Astrocyte (in vitro differentiated cells and primary cell): ENCODE data around the gene ZNF224. TPM values are rescaled to one million over a fixed set of nuclear protein-coding genes. Genes with fewer than 3 reads are reported as not detected.
"Not testable (repeated sequence)": the region's sequence is repeated elsewhere in the genome, so short reads cannot be mapped to it uniquely, and the experiment has no call there.

Experiments used
- DNase-seq: peaks from one replicate; pipeline ENCODE4 v3.0.0-alpha.2; 2010; ENCODE audit warnings: low read depth
- FAIRE-seq: peaks from 2 replicates; lab custom pipeline; 2011; peaks lifted over from hg19 to GRCh38; lab: Jason Lieb, UNC
- H2AFZ ChIP-seq: 2 replicates; pipeline ENCODE4 v1.6.0; 2012; ENCODE audit warnings: low read depth, low read length, inconsistent platforms
- H3K27ac ChIP-seq: 2 replicates; pipeline ENCODE4 v1.5.1; 2011; ENCODE audit warnings: low read depth, low read length, inconsistent platforms
- H3K27me3 ChIP-seq: 2 replicates; pipeline ENCODE4 v1.6.0; 2011; ENCODE audit warnings: low read length, inconsistent platforms; ENCODE audit not compliant: insufficient read depth
- H3K36me3 ChIP-seq: 2 replicates; pipeline ENCODE4 v1.5.1; 2011; ENCODE audit warnings: low read length, inconsistent platforms; ENCODE audit not compliant: insufficient read depth
- H3K4me1 ChIP-seq: 2 replicates; pipeline ENCODE4 v1.5.1; 2011; ENCODE audit warnings: low read length, inconsistent platforms; ENCODE audit not compliant: insufficient read depth
- H3K4me2 ChIP-seq: 2 replicates; pipeline ENCODE4 v1.6.0; 2012; ENCODE audit warnings: low read length, inconsistent platforms
- H3K4me3 ChIP-seq: 2 replicates; pipeline ENCODE4 v1.5.1; 2011; ENCODE audit warnings: low read depth, mild to moderate bottlenecking, low read length, inconsistent platforms; ENCODE audit not compliant: insufficient read depth
- H3K79me2 ChIP-seq: 2 replicates; pipeline ENCODE4 v1.6.0; 2012; ENCODE audit warnings: mild to moderate bottlenecking, low read length, inconsistent platforms; ENCODE audit not compliant: insufficient read depth
- H3K9ac ChIP-seq: 2 replicates; pipeline ENCODE4 v1.6.0; 2012; ENCODE audit warnings: mild to moderate bottlenecking, low read length, inconsistent platforms
- H3K9me3 ChIP-seq: 2 replicates; pipeline ENCODE4 v1.5.1; 2012; ENCODE audit warnings: low read depth, mild to moderate bottlenecking, low read length, inconsistent platforms; ENCODE audit not compliant: insufficient read depth
- H4K20me1 ChIP-seq: 2 replicates; pipeline ENCODE4 v1.6.0; 2012; ENCODE audit warnings: low read length, inconsistent platforms; ENCODE audit not compliant: insufficient read depth
- H3K27ac Mint-ChIP-seq: one replicate; pipeline ENCODE4 v1.8.0; 2021; ENCODE audit warnings: mild to moderate bottlenecking, mixed read lengths; ENCODE audit not compliant: unreplicated experiment
- H3K27me3 Mint-ChIP-seq: one replicate; pipeline ENCODE4 v1.8.0; 2021; ENCODE audit warnings: low read depth, mixed read lengths; ENCODE audit not compliant: unreplicated experiment
- H3K36me3 Mint-ChIP-seq: one replicate; pipeline ENCODE4 v1.8.0; 2021; ENCODE audit warnings: low read depth, mixed read lengths; ENCODE audit not compliant: unreplicated experiment
- H3K4me1 Mint-ChIP-seq: one replicate; pipeline ENCODE4 v1.8.0; 2021; ENCODE audit warnings: low read depth, mixed read lengths; ENCODE audit not compliant: unreplicated experiment
- H3K4me3 Mint-ChIP-seq: one replicate; pipeline ENCODE4 v1.8.0; 2021; ENCODE audit warnings: mild to moderate bottlenecking, moderate library complexity, mixed read lengths; ENCODE audit not compliant: unreplicated experiment
- H3K9me3 Mint-ChIP-seq: one replicate; pipeline ENCODE4 v1.8.0; 2021; ENCODE audit warnings: mild to moderate bottlenecking, mixed read lengths; ENCODE audit not compliant: unreplicated experiment
- EZH2 ChIP-seq: IDR thresholded peaks from 2 replicates; pipeline ENCODE4 v1.6.1; 2012; ENCODE audit warnings: mild to moderate bottlenecking, low read length, inconsistent platforms; ENCODE audit not compliant: insufficient read depth
- total RNA-seq: library from RNA; stranded (reverse); gene quantifications from 2 replicates; pipeline ENCODE4 v1.2.1, GENCODE V29; 2021
- TF ChIP-seq, protein P1 (sequence below): IDR thresholded peaks from 2 replicates; pipeline ENCODE4 v1.5.1; 2011; ENCODE audit warnings: low read depth, mild to moderate bottlenecking, inconsistent platforms, low read length, moderate library complexity; ENCODE audit not compliant: insufficient read depth

ZNF224 gene
- total RNA-seq, 1 donor from 2014 or later = 25.2 TPM

DNA sequence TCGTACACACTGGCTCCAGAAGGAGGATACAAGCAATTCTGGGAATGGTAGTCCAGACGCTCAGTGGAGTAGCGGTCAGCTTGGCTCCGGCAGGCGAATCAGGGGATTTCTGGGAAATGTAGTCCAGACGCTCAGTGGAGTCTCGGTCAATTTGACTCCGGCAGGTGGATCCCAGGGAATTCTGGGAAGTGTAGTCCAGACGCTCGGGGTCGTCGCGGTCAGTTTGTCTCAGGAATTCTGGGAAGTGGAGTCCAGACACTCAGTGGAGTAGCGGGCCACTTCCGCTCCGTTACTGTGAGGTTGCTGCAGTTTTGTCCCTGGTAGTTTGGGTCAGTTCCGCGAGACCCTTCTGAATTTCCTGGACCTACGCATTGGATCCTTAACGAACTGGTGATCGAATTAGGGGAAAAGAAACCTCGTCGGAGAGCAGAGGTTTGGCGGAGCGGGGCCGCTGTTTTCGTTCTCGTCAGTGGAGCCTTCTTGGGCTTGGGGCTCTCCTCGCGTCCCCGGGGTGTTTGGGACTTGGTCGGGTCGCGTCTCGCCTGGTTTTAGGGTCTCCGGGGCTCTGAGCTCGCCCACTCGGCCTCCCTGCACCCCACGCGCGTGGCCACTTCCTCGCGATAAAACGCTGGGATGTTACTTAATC, 19.1 kb downstream of the ZNF224 start, which contains the start of gene ZNF225:
Gene ZNF225, plus strand, starts transcription at position 262 of the 646 bp plus-strand sequence. CDS start 2,429 bp downstream, outside the sequence.
- Mint-ChIP-seq H3K27ac (peak within 1 kb of the TSS; percentile 98), H3K27me3 (no peaks in the 10 kb centered on the region), H3K9me3 (peaks cover 1% of the 10 kb centered on the region), H3K4me1 (peaks cover 4% of the 10 kb centered on the region), H3K4me3 (peak within 1 kb of the TSS; percentile 100), H3K36me3 (peaks cover 11% of the 10 kb centered on the region)
- Histone ChIP-seq H4K20me1 (no peaks in the 10 kb centered on the region), H3K4me1 (peaks cover 5% of the 10 kb centered on the region), H3K27ac (peak within 1 kb of the TSS; percentile 64), H3K9me3 (peaks cover 8% of the 10 kb centered on the region), H3K79me2 (peaks cover 19% of the 10 kb centered on the region), H3K36me3 (peaks cover 4% of the 10 kb centered on the region), H3K27me3 (no peaks in the 10 kb centered on the region), H3K9ac (peak within 1 kb of the TSS; percentile 89), H3K4me2 (peak within 1 kb of the TSS; percentile 85), H2AFZ (peak within 1 kb of the TSS; percentile 86), H3K4me3 (peak within 1 kb of the TSS; percentile 82)
- TF ChIP-seq, protein P1, sequence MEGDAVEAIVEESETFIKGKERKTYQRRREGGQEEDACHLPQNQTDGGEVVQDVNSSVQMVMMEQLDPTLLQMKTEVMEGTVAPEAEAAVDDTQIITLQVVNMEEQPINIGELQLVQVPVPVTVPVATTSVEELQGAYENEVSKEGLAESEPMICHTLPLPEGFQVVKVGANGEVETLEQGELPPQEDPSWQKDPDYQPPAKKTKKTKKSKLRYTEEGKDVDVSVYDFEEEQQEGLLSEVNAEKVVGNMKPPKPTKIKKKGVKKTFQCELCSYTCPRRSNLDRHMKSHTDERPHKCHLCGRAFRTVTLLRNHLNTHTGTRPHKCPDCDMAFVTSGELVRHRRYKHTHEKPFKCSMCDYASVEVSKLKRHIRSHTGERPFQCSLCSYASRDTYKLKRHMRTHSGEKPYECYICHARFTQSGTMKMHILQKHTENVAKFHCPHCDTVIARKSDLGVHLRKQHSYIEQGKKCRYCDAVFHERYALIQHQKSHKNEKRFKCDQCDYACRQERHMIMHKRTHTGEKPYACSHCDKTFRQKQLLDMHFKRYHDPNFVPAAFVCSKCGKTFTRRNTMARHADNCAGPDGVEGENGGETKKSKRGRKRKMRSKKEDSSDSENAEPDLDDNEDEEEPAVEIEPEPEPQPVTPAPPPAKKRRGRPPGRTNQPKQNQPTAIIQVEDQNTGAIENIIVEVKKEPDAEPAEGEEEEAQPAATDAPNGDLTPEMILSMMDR = no peak
- TF ChIP-seq EZH2 = no peak
- DNase-seq (peak; percentile 98), FAIRE-seq (peak; percentile 91)

DNA sequence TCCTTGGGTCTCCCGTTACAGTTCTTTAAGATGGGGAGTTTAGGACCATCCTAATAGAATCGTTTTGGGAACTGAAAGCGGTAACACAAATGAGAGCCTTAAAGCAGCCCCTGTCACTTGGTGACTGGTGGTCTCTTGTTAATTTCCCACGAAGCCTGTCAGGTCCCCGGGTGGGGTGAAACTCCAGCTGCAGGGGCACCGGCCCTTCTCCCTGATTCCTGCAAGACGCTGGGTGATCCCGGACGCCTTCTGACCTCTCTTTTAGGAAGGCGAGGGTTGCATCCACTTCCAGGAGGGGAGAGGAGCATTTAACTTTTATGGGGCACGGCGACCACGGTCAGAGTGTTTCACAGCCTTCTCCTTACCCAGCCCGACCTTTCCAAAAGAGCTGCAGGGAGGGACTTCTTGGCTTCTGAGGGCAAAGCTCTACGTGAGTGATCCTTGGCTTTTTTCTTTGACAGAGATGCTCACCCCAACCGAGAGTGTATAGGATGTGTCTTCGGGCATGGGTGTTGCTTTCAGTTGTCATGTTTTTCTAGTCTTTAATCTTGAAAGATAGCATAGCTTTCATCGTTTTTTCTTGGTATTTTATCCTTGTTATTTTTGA, 19.7 kb downstream of the ZNF224 start:
- H3K9ac ChIP-seq = peak overlapping the region; percentile 89
- peak overlapping the region; percentile 64 for H3K27ac ChIP-seq
- no peaks in the 10 kb centered on the region for H3K9me3 Mint-ChIP-seq
- H3K27me3 Mint-ChIP-seq = no peaks in the 10 kb centered on the region
- peak overlapping the region; percentile 85 for H3K4me2 ChIP-seq
- DNase-seq (no peak), FAIRE-seq (no peak)
- peaks cover 5% of the 10 kb centered on the region for H3K4me1 ChIP-seq
- H3K79me2 ChIP-seq = peaks cover 19% of the 10 kb centered on the region
- no peak for TF ChIP-seq EZH2
- TF ChIP-seq, protein P1 = no peak
- H3K9me3 ChIP-seq = peaks cover 4% of the 10 kb centered on the region
- H3K4me3 ChIP-seq = peak overlapping the region; percentile 82
- H3K4me3 Mint-ChIP-seq = peak overlapping the region; percentile 100
- H3K36me3 Mint-ChIP-seq = peaks cover 13% of the 10 kb centered on the region
- no peaks in the 10 kb centered on the region for H3K27me3 ChIP-seq
- peaks cover 7% of the 10 kb centered on the region for H3K36me3 ChIP-seq
- peak overlapping the region; percentile 86 for H2AFZ ChIP-seq
- H4K20me1 ChIP-seq = no peaks in the 10 kb centered on the region
- H3K27ac Mint-ChIP-seq = peak overlapping the region; percentile 98
- H3K4me1 Mint-ChIP-seq = peaks cover 4% of the 10 kb centered on the region

DNA sequence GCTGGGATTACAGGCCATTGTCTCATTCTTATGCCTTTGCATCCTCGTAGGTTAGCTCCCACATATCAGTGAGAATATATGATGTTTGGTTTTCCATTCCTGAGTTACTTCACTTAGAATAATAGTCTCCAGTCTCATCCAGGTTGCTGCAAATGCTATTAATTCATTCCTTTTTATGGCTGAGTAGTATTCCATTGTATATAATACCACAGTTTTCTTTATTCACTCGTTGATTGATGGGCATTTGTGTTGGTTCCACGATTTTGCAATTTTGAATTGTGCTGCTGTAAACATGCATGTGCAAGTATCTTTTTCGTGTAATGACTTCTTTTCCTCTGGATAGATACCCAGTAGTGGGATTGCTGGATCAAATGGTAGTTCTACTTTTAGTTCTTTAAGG, 27.0 kb downstream of the ZNF224 start:
- not testable (repeated sequence) for H4K20me1 ChIP-seq, H3K4me3 Mint-ChIP-seq, H3K27ac ChIP-seq, H3K27ac Mint-ChIP-seq, H3K27me3 Mint-ChIP-seq, H3K4me1 ChIP-seq, H3K4me3 ChIP-seq, H2AFZ ChIP-seq, H3K9me3 Mint-ChIP-seq, H3K9me3 ChIP-seq, FAIRE-seq, H3K9ac ChIP-seq, H3K4me1 Mint-ChIP-seq, H3K27me3 ChIP-seq, H3K79me2 ChIP-seq, DNase-seq, H3K4me2 ChIP-seq
- H3K36me3 Mint-ChIP-seq = peaks cover 59% of the 10 kb centered on the region
- peaks cover 16% of the 10 kb centered on the region for H3K36me3 ChIP-seq
